Mammary epithelial cell (primary cell): Measurements from ENCODE around the gene PIGR.

Experiments used
- CTCF ChIP-seq, 2 donors: IDR thresholded peaks in 1 of 2; conservative IDR thresholded peaks in 1 of 2; 2 replicates each; pipeline ENCODE4 v1.5.1; 2011 to 2012; ENCODE audit warnings: inconsistent platforms in 2 of 2, low read length in 2 of 2, mild to moderate bottlenecking in 2 of 2, control low read depth in 1 of 2, low read depth in 1 of 2; ENCODE audit not compliant: insufficient read depth in 1 of 2; ENCODE audit errors: extremely low read depth in 1 of 2
- EZH2 ChIP-seq: IDR thresholded peaks from 2 replicates; pipeline ENCODE4 v1.6.1; 2012; ENCODE audit warnings: low read length, inconsistent platforms, borderline replicate concordance

- TF ChIP-seq CTCF (conservative IDR thresholded peaks at IDR 0.05 in 1 of 2, IDR thresholded peaks at IDR 0.05 in 1 of 2; ENCODE audit: extremely low read depth in 1 of 2, insufficient read depth in 1 of 2, low read depth in 1 of 2, low read length in 2 of 2) (no peak), EZH2 (no peak)
Measured at GRCh38 chr1:206925106-206925736, 21.0 kb downstream of the PIGR start.
